Gastroesophageal sphincter (tissue), 3 donors: ENCODE measurements around the gene PRDM16.

Experiments used
- CTCF ChIP-seq, 4 experiments: fragments of 200-600 bp in 2 of 4; fragments of 450-650 bp in 2 of 4; sonication (generic) in 1 of 4; IDR thresholded peaks; one replicate each; pipeline ENCODE4 v1.5.1; 2017 to 2019; ENCODE audit warnings: antibody characterized with exemption in 4 of 4, mild to moderate bottlenecking in 2 of 4, moderate library complexity in 2 of 4
- EP300 ChIP-seq: sonication (generic); formaldehyde crosslinking; IDR thresholded peaks from one replicate; pipeline ENCODE4 v1.6.1; 2017; ENCODE audit warnings: antibody characterized with exemption, mild to moderate bottlenecking
- POLR2A ChIP-seq, 2 donors: fragments of 450-650 bp; IDR thresholded peaks; one replicate each; pipeline ENCODE4 v1.6.1; 2017; ENCODE audit warnings: antibody characterized with exemption in 2 of 2, mild to moderate bottlenecking in 2 of 2, moderate library complexity in 1 of 2

- no peak for TF ChIP-seq CTCF (IDR thresholded peaks at IDR 0.05)
- TF ChIP-seq POLR2A (IDR thresholded peaks at IDR 0.05), result no peak
- TF ChIP-seq EP300, result no peak
Observed at GRCh38 chr1:3418600-3418999, 349.6 kb downstream of the PRDM16 start.
